ENCODE measurements around the gene ABCA1.
A peak's percentile ranks its signal among the peaks of the same experiment; 100 is the strongest.
"Not testable (repeated sequence)": the region's sequence is repeated elsewhere in the genome, so short reads cannot be mapped to it uniquely, and the experiment has no call there.

Gene ABCA1

DNA sequence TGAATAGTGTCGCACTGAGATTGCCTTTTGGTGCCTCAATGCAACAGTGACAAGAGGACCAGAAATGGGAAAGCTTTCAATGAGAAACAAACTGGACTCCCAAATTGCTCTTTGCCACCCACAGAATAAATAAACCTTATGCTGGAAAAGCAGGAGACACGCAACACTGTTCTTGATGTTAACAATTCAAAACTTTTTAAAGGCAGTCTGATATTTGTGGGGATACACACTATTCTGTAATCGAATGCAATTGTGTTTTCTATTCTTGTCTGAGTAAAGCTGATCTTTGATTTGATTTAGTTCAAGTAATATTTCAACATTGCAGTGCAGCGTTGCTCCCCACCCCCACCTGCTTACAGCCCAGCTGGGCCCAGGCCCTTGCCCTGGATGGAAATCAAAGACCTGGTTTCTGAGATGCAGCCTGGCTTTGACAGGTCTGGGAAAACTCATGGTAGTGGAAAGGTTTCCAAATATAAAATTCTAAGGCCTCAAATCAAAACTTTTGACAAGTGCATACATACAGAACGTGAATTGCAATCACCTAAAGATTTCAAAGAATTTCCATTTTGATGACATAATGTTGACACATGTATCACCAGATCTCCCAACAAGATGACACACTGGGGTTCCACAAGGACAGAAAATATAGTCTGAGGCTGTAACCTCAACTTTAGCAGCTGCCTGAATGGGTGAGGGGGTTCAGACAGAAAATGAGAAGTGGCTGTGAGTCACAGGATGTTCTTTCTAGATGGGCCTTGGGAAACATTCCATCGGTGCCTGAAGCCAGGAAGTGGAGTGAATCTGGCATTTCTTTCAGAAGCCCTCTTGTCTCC is 55.1 kb downstream of the ABCA1 start:
- H3K4me1 Mint-ChIP-seq, result no peaks in the 10 kb centered on the region
- DNase-seq (ENCODE audit: low spot score in 2 of 2) (no peak), ATAC-seq (peak; percentile 66)
- no peaks in the 10 kb centered on the region for H3K9me3 Mint-ChIP-seq
- H3K27ac Mint-ChIP-seq, result no peak overlapping the region
- no peaks in the 10 kb centered on the region for H3K36me3 Mint-ChIP-seq
- no peak overlapping the region for H3K4me3 Mint-ChIP-seq

DNA sequence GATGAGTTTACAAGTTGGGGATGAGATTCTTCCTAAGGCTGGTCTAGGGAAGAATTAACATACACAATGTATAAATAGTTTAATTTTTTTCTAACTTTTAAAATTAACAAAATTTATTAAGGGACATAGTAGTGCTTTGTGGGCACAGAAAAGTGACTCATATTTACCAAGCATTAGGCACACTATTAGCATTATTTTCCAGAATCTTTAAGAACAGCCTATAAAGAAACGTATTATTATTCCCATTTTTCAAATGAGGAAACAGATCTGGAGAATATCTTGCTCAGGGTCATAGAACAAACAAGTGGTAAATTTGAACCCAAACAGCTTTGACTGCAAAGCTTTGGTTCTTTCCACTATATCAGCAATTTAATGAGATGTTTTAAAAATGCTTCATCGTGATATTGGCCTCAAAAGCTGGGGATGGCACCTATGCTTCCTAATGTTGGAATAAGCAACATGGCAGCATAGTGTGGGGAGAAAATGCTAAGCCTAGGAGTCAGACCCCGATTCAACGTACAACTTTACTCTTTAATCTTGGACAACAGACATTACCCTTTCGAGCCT is 55.9 kb downstream of the ABCA1 start:
- no peak overlapping the region for H3K27ac Mint-ChIP-seq

DNA sequence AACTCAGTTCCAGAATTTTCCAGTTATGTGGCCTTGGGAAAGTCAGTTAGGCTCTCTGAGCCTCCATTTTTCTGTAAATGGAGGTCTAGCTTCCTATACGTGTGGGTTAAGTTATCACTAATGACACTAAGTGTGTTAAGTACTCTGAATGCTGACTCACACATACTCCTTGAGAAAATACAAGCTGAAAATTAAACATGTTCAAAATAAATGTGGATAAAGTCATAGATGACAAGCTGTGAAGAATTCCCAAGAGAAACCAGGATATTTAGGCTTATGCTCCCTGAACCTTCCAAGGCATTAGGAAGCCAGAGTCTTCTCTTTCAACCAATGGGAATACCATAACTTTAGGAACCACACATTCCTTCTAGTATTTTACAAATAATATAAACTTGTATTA is 58.1 kb downstream of the ABCA1 start:
- Mint-ChIP-seq H3K27ac (no peak overlapping the region), H3K4me1 (no peaks in the 10 kb centered on the region), H3K4me3 (no peak overlapping the region), H3K36me3 (no peaks in the 10 kb centered on the region), H3K9me3 (no peaks in the 10 kb centered on the region)
- ATAC-seq (no peak), DNase-seq (ENCODE audit: low spot score in 2 of 2) (no peak)

More for the DNA sequence above, 55.9 kb downstream of the ABCA1 start:
- Mint-ChIP-seq H3K4me3 (no peak overlapping the region), H3K36me3 (no peaks in the 10 kb centered on the region), H3K9me3 (no peaks in the 10 kb centered on the region), H3K4me1 (no peaks in the 10 kb centered on the region)
- ATAC-seq (no peak), DNase-seq (ENCODE audit: low spot score in 2 of 2) (no peak)

DNA sequence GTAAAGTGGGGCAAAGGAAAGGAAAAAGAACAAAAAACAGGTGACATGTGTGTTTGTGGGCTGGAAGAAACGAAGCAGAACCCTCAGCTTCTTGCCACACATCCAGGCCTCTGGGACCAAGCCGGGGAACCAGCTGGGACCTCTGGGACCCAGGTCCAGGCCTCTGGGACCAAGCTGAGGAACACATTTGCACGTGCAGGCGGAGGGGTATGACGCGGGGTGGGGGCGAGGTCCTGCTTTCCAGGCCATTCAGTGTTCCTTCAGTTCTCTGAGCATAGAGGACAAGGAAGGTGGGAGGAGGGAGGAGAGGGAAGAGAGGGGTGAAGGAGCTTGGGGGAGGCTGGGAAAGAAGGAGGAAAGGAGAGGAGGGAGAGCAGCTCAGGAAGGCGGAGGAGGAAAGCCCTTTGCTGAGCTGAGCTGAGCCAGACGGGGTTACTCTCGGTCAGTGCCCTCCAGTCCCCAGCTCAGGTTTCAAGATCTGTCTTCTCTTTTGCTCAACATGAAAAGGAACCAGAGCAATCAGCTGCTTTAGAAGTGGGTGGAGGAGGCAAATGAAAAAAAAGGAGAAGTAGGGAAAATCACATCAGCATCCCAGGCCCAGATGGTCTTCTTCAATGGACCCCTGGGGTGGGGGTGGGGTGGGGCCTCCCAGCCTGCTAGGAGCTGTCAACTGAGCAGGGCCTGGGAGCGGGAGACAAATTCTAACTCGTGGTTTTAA is 59.1 kb downstream of the ABCA1 start:
- Mint-ChIP-seq H3K4me3 (no peak overlapping the region), H3K4me1 (no peaks in the 10 kb centered on the region), H3K27ac (peak overlapping the region; percentile 73), H3K9me3 (no peaks in the 10 kb centered on the region), H3K36me3 (no peaks in the 10 kb centered on the region)
- ATAC-seq, result no peak
- DNase-seq (ENCODE audit: low spot score in 2 of 2), result no peak

DNA sequence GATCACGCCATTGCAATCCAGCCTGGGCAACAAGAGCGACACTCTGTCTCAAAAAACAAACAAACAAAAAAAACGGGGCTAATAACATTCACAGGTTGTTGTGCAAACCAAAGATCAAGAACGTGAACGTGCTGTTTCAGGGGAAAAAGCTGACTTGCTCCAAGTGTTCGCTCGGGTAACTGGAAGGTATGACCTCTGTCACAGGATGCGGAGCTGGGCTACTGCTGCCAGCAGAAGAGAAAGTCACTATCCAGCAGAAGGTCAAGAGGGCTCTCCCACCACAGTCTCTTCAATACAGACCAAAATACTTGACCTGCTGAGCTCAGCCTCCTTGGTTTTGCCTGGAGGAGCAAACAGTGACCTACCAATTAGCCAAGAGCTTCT is 59.7 kb downstream of the ABCA1 start:
- Mint-ChIP-seq H3K9me3 (no peaks in the 10 kb centered on the region), H3K27ac (peak overlapping the region; percentile 73), H3K4me3 (no peak overlapping the region), H3K36me3 (no peaks in the 10 kb centered on the region), H3K4me1 (no peaks in the 10 kb centered on the region)
- ATAC-seq (no peak), DNase-seq (ENCODE audit: low spot score in 2 of 2) (no peak)

DNA sequence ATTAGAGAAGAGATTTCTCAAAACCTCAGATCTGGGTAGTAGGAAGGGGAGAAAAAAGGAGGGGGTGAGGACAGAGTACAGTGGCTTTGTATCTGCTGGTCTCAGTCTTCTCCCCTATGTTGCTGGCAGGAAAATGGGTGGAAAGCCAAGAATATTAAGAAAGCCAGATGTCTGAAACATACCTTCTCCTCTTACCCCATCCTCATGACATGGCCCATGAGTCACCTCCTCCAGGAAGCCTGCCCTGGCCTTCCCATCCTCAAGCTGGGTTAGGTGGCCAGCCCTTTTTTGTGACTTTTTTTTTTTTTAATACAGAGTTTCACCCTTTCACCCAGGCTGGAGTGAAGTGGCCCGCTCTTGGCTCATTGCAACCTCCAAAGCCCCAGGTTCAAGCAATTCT is 61.8 kb downstream of the ABCA1 start:
- Mint-ChIP-seq H3K9me3 (no peaks in the 10 kb centered on the region), H3K4me3 (no peak overlapping the region), H3K36me3 (no peaks in the 10 kb centered on the region), H3K4me1 (no peaks in the 10 kb centered on the region), H3K27ac (no peak overlapping the region)
- DNase-seq (ENCODE audit: low spot score in 2 of 2) (no peak), ATAC-seq (no peak)

DNA sequence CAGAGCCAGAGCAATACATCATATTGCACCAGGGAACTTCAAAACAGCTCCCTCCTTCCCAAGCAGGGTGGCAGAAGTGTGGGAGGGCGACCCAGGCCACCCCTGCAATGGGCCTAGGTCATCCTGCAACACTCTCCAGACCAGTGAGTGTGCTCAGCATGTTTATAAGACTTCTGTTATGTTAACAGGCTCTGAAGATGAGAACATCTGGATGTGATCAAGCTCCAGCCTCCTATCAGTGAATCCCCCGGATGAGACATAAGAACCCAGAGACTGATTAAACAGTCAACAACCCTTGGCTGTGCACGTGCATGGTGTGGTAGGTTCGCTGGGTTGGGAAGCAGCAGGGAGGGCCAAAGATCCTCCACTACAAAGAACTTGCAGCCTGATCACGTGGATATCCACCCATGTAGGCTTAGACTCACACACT is 63.3 kb downstream of the ABCA1 start:
- H3K4me1 Mint-ChIP-seq, result no peaks in the 10 kb centered on the region
- H3K4me3 Mint-ChIP-seq, result no peak overlapping the region
- H3K27ac Mint-ChIP-seq, result no peak overlapping the region
- H3K9me3 Mint-ChIP-seq, result no peaks in the 10 kb centered on the region
- DNase-seq (ENCODE audit: low spot score in 2 of 2) (no peak), ATAC-seq (no peak)
- H3K36me3 Mint-ChIP-seq, result no peaks in the 10 kb centered on the region

DNA sequence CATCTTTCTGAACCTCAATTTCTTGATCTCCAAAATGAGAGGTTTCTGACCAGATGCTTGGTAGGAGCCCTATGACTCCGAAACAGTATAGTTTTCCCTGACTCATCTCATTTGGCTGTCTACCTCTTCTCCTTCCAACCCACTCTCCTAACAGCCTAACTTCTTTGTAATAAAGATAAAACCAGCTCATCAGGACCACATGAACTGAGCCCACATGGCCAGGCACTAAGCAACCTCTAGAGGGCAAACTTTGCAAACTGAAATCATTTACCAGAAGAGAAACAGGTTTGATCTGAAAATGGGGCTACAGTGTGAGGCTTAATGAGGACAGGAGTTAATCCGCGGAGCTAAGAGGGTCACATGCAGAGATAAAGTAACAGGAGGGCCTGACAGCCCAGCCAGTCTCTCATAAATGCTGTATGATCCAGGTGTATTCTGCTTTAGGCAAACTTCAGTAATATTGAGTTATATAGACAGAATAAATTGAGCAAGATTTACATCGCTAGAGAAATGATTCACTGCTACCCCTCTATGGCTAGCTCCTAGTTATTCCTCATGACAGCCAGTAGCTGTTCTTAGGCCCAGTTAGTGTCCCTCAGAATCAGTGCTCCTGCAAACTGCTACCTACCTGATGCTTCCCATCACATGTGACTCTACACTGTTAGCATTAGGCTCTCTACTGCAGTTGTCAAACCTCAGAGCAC is 64.6 kb downstream of the ABCA1 start:
- H3K36me3 Mint-ChIP-seq, result no peaks in the 10 kb centered on the region
- no peak overlapping the region for H3K27ac Mint-ChIP-seq
- H3K4me1 Mint-ChIP-seq, result no peaks in the 10 kb centered on the region
- H3K4me3 Mint-ChIP-seq, result no peak overlapping the region
- DNase-seq (ENCODE audit: low spot score in 2 of 2) (peak in 1 of 2 donors; percentile 54), ATAC-seq (peak; percentile 81)
- H3K9me3 Mint-ChIP-seq, result no peaks in the 10 kb centered on the region

DNA sequence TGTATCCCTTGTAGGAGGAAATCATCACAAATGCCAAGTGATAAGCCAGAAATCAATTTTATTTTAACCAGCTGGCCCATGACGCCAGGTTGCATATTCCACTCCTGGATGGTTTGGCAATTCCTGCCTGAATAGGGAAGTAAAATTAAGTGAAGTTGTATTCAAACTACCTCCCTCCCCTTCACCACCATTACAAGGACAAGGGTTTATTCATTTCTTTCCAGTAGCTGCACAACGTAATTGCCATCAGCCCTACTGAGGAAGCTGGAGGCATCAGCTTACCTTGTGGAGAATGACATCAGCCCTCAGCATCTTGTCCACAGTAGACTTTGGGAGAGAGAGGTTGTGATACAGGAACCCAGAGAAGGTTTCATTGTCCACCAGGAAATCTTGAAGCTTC is 66.6 kb downstream of the ABCA1 start:
- Mint-ChIP-seq H3K9me3 (no peaks in the 10 kb centered on the region), H3K36me3 (peaks cover 3% of the 10 kb centered on the region), H3K27ac (no peak overlapping the region), H3K4me1 (no peaks in the 10 kb centered on the region), H3K4me3 (no peak overlapping the region)
- DNase-seq (ENCODE audit: low spot score in 2 of 2), result no peak
- no peak for ATAC-seq

DNA sequence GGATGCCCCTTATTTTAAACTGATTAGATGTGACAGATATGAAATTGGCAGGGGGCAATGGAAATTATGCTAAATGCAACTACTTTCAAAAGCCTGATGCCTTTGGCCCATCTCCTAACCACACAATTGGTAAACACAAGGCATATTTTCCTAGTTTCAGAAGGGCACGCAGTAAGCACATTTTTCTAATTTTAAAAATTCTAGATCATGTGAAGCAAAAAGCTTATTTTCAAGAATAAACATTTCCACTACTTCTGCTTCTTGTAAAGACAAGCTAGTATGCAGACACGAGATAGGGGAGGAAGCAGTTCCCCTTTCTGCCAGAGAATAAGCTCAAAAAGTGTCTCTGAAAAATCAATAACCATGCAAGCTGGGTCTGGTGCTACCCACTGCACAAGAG is 67.7 kb downstream of the ABCA1 start:
- H3K4me1 Mint-ChIP-seq, result no peaks in the 10 kb centered on the region
- ATAC-seq (no peak), DNase-seq (ENCODE audit: low spot score in 2 of 2) (no peak)
- no peak overlapping the region for H3K4me3 Mint-ChIP-seq
- H3K36me3 Mint-ChIP-seq, result peaks cover 6% of the 10 kb centered on the region
- no peaks in the 10 kb centered on the region for H3K9me3 Mint-ChIP-seq
- H3K27ac Mint-ChIP-seq, result no peak overlapping the region

DNA sequence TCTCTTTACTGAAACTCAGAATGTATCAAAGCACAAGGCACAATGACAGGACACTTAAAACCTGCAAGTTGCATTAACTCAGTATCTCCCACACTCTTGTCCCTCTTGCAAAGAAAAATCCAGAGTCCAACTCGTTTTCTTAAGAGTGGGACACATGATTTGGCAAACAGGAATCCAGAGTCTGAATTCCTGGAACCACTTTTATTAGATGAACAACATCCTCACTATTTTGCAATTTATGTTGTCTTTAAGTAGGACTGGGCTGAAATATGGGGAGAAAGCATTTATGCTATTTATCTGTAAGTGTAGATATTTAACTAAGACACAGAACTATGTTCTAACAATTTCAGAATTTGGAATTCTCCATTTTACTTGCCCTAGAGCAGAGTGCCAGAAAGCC is 69.1 kb downstream of the ABCA1 start:
- Mint-ChIP-seq H3K36me3 (peaks cover 14% of the 10 kb centered on the region), H3K4me3 (no peak overlapping the region), H3K4me1 (no peaks in the 10 kb centered on the region)

DNA sequence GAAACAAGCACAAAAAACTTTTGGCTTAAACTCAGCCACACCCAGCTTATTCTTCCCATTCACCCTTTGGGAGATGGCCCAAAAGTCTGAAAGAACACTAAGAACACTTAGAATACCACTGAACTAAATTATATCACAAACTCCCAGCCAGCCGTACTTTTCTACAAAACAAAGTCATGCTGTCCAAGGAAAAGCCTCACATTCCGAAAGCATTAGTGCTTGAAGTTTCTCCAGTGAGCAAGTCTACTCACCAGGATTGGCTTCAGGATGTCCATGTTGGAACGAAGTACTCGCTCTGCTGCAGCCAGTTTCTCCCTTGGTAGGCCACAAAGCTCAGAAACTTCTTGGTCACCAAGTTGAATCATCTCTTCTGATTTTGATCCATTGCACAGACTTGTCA is 69.7 kb downstream of the ABCA1 start:
- Mint-ChIP-seq H3K27ac (no peak overlapping the region), H3K4me1 (no peaks in the 10 kb centered on the region), H3K36me3 (peaks cover 14% of the 10 kb centered on the region), H3K4me3 (no peak overlapping the region), H3K9me3 (no peaks in the 10 kb centered on the region)
- ATAC-seq (no peak), DNase-seq (ENCODE audit: low spot score in 2 of 2) (no peak)

More for the DNA sequence above, 69.1 kb downstream of the ABCA1 start:
- no peak for DNase-seq (ENCODE audit: low spot score in 2 of 2)
- H3K9me3 Mint-ChIP-seq, result no peaks in the 10 kb centered on the region
- ATAC-seq, result no peak
- no peak overlapping the region for H3K27ac Mint-ChIP-seq

DNA sequence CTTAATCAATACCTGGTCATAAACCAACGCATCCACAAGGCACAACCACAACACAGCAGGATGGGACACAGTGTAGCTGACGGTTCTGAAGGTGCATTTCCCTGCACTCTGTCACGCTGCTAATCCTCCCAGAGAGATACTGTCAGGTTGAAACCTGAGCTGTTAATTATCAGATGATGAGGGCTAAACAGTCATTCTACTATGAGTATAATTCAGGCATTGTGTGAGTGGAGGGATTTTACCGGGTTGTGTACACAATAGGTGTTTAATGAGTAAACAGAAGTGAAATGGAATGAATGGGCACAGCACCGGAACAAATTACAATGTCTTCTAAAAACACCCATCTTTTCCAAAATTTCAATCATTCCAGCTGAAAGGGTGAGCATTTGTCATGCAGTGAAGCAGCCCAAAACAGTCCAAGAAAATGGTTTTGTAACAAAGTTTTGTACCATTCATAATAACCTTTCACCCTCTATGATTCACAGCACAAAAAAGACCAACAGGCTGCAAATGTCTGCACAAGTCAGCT is 71.5 kb downstream of the ABCA1 start:
- peak; percentile 46 for ATAC-seq
- Mint-ChIP-seq H3K36me3 (peaks cover 14% of the 10 kb centered on the region), H3K4me3 (no peak overlapping the region), H3K9me3 (no peaks in the 10 kb centered on the region), H3K27ac (no peak overlapping the region), H3K4me1 (peaks cover under 1% of the 10 kb centered on the region)
- DNase-seq (ENCODE audit: low spot score in 2 of 2), result no peak

DNA sequence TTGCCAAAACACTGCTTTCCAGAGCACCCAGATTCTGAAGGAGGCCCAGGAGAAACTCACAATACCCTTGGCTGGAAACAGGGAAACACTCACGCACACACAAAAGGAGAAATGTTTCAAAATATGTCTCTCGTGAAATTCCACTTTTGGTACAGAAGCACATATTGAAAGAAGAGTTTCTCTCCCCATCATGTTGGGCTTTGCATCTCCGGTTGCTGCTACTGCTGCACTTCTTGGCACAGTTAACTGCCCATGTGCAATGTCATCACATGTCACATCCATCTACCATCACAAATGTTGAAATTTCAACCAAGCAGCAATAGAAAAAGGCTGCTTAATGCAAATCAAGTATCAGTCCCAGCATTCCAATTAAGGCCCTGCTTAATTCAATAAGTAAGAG is 72.1 kb downstream of the ABCA1 start:
- ATAC-seq (no peak), DNase-seq (ENCODE audit: low spot score in 2 of 2) (no peak)
- Mint-ChIP-seq H3K36me3 (peaks cover 14% of the 10 kb centered on the region), H3K27ac (no peak overlapping the region), H3K9me3 (no peaks in the 10 kb centered on the region), H3K4me3 (no peak overlapping the region), H3K4me1 (peaks cover 6% of the 10 kb centered on the region)

DNA sequence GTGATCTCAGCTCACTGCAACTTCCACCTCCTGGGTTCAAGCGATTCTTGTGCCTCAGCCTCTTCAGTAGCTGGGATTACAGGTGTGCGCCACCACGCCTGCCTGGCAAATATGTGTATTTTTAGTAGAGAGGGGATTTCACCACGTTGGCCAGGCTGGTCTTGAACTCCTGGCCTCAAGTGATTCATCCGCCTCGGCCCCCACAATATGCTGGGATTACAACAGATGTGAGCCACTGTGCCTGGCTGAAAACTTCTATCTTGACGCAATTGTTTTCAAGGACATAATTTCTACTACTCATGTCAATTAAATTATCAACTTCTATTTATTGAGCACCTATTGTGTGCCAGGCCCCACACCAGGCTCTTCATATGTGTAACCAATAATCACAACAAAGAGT is 72.7 kb downstream of the ABCA1 start:
- DNase-seq (ENCODE audit: low spot score in 2 of 2); ATAC-seq; H3K27ac Mint-ChIP-seq; H3K4me3 Mint-ChIP-seq; H3K4me1 Mint-ChIP-seq; H3K9me3 Mint-ChIP-seq: not testable (repeated sequence)
- peaks cover 14% of the 10 kb centered on the region for H3K36me3 Mint-ChIP-seq

All from stimulated activated effector memory CD8-positive, alpha-beta T cell treated with anti-CD3 and anti-CD28 coated beads, Interleukin-12 subunit alpha, Interleukin-12 subunit beta, amount 100 ng/mL, for 72 hours (primary cell).